NCI-H526 (cell line): ENCODE data around the gene EIF5AL1.
"Not testable (repeated sequence)": the region's sequence is repeated elsewhere in the genome, so short reads cannot be mapped to it uniquely, and the experiment has no call there.

Experiments used
- DNase-seq, 2 experiments: peaks; one replicate each; lab custom pipeline; 2025; lab: John Stamatoyannopoulos, UW

EIF5AL1 gene

DNA sequence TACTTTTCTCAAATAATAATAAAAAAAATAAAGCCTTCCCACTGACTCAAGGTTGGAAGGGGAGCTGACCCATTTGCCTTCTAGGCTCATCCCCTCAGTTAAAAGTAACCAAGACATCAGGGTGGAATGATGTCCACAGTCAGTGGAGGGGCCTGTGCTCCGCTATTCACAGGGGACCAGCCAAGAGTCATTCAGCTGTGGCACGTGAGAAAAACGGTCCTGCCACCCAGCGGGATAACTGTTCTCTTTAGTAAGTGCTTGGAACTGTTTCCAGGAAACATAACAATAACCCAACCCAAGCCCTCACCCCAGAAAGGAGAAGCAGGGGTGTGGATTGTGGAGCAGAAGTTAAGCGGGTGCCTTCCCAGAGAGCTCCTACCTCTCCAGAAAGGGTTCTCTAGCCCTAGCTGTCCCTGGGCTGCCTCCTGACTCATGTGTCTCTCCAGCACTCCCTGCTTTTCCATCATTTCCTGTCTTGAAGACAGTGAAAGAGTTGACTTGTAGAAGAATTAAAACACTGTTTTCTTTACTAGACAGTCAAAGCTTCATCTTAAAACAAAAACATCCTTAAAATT, 2.3 kb upstream of the EIF5AL1 start:
- not testable (repeated sequence) for DNase-seq

DNA sequence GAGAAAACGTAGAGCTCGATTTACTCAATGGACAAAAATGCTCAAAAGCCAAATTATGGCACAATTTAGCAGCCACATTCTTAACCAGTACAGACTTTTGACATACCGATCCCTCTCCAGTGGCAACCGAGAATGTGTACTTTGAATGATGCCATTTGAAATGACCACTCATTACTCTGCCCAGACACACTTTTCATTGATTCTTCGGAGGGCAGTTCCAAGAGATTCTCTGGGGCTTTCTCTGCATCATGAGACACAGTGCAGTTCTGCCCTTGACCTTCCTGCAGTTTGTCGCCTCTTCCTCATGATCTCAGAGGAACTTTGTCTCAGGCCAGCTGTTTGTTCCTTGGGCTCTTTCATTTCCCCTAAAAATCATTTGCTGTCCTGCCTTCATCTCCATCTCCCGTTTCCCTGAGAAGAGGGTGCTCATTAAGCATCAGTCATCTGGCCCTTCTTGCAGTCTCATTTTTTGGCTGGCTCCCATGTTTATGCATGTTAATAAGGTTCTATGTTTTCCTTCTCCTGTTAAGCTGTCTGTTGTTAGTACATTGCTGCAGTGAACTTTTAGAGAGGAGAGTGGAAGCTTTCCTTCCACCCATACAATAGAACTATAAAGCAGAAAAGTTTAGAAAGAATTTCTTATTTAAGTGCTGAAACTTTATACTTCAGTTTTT, 4.3 kb downstream of the EIF5AL1 start:
- DNase-seq = not testable (repeated sequence)

DNA sequence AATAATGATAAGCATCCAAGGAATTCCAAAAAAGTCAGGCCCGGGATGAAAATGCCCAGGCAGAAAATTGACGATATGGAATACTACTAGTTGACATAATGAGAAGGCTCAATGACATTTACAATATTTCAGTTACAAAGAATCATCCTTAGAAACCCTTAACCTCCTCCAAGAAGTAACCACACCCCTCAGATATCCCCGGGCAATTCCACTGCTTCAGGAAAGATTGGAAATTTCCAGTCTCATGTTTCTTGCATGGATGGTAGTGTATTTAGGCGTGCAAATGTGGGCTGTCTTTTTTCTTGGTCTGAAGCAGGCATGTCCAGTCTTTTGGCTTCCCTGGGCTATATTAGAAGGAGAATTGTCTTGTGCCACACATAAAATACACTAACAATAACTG, 5.2 kb downstream of the EIF5AL1 start:
- not testable (repeated sequence) for DNase-seq

DNA sequence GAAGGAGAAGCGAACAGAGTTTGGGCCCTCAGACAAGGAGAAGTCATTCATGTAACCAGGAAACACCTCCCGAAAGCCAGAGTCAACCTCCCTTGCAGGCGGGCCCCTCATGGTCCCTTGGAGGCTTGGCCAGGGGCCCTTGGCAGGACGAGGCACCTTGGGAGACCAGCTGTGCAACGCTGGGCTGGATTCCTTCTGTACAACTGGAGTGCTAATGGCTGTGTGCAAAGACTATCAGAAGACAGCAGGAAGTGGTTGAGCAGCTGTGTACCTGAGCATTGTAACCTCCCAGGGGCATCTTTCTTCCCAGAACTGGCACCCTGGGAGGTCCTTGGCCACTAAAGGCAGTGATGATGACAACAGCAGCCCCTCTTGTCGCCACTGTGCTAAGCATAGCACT, 9.4 kb downstream of the EIF5AL1 start:
- not testable (repeated sequence) for DNase-seq

DNA sequence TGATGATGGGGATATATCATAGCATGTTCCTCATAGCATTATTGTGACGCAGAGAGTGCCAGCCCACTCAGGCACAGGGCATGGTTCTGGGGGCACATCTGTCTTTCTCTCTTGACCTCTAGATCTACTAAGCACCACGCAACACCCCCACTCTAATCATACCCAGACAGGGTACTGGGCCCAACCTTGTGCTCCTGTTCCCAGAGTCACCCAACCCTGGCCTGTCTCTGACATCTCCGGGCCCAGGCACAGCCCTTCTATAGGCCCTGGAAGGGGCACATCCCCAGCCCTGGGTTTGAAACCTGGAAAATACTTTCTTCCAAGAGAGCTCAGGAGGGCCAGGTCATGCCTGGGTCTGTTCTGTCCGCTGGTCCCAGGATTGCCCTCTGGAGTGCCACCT, 10.1 kb downstream of the EIF5AL1 start:
- not testable (repeated sequence) for DNase-seq

DNA sequence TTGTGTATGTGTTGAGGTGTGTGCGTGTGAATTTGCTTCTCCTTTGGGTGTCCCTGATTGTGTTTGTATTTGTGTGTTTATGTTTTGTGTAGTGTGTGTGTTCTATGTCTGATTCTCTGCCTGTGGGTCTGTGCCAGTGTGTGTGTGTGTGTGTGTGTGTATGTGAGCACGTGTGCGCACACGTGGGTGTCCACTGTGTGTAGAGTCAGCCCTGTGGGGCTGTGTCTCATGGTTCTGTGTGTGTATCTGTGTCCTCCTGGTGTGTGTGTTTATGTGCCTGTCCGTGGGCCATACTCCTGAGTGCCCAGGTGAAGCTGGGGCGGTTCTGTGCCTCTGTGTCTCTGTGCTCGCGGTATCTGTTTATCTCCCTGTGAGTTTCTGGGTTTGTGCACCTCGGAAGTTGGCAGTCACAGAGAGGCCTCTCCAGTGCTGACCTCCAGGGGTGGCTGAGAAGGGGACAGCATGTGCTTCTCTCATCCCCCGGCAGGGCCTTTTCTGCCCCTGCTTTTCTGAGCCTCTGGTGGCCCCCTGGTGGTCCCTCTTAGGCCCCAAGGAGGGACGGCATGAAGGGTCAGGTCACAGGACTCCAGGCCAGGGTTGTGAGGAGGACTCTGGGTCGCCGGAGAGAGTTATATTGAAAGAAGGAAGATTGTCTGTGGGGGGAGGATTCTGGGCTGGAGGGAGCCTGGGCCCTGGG, 11.0 kb downstream of the EIF5AL1 start:
- DNase-seq = not testable (repeated sequence)

DNA sequence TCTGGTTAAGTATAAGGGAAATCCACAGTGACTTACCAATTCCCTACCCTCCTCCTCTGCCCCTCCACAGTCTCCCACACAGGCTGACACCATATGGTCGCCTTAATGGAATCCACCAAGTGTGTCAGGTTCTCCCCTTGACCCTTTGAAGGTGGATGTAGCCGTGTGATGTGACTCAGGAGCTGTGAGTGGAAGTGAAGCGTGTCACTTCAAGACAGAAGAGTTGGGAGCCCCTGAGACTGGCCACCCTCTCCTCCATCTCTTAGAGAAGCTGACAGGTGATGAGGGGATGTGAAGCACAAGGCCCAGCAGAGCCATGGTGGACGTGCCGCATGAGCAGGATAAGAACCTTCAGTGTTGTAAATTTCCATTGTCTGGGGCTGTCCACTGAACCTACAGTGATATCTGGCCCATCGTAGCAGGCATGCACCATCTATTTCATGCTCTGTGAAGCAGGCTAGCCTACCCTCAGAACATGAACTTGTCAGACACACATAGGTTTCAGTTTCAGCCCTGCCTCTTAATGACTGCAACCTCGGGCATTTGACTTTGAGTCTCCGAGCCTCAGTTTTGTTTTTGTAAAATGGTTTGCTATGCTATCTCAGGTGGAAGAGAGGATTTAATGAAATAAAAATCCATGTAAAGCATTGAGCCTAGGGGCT, 12.8 kb downstream of the EIF5AL1 start:
- not testable (repeated sequence) for DNase-seq

DNA sequence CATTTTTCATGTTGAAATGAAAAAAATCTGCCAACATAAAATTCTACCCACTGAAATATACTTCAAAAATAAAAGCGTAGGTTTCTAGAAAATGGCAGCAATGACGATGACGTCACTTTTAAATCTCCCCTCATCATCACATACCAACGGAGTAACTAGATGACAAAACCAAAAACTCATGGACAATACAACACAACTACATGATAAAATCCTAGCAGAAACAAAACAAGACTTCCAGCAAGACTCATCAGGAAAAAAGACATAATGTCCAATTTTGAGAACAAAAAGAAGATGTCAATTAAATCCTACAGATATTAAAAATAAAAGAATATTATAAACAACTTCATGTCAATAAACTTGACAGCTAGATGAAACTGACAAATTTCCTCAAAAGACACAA, 15.9 kb downstream of the EIF5AL1 start:
- DNase-seq = not testable (repeated sequence)

DNA sequence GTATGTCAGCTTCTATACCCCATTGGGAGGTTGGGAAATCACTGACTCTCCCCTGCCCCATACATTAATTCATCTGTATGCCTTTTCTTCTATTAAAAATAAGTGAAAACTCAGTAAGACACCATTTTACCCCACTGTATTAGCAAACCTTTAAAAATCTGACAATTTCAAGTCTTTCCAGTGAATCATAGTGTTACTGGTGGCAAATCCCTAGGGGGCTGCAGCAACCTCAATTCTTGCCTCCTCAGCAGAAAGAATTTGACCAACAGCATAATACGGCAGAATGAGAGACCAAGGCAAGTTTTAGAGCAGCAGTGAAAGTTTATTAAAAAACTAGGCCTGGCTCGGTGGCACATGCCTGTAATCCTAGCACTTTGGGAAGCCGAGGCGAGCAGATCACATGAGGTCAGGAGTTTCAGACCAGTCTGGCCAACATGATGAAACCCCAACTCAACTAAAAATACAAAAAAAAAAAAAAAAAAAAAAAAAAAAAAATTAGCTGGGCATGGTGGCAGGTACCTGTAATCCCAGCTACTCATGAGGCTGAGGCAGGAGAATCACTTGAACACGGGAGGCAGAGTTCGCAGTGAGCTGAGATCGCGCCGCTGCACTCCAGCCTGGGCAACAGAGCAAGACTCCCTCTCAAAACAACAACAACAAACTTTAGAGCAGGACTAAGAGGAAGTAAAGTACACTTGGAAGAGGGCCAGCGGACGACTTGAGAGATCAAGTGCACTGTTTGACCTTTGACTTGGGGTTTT, 21.0 kb downstream of the EIF5AL1 start:
- not testable (repeated sequence) for DNase-seq

DNA sequence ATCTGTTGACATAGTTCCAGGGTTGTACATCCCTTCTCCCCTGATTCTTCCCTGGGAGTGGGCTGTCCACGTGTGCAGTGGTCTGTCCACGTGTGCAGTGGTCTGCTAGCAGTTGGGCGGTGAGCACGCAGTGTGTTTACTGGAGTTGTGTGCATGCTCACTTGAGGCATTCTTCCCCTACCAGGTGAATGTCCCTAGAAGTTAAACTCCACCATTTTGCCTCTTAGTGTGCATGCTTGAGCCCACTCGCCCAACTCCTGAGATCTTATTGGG, 21.5 kb downstream of the EIF5AL1 start:
- DNase-seq = not testable (repeated sequence)

DNA sequence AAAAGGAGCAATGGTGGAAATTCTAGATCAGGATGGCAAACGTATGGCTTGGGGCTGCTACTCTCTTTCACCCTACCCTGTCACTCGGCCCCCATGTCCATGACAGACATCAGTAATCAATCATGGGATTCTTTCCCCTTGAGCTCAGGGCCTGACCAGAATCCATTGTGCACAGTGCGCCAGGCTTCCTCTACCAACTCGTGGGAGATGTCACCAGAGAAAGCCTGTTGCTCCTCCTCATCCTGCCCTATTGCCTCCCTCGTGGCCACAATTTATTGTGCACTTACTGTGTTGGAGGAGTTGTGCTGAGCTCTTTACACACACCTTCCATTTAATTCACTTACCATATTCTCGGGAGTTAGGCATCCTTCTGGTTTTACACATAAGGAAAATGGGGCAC, 26.0 kb downstream of the EIF5AL1 start:
- not testable (repeated sequence) for DNase-seq

DNA sequence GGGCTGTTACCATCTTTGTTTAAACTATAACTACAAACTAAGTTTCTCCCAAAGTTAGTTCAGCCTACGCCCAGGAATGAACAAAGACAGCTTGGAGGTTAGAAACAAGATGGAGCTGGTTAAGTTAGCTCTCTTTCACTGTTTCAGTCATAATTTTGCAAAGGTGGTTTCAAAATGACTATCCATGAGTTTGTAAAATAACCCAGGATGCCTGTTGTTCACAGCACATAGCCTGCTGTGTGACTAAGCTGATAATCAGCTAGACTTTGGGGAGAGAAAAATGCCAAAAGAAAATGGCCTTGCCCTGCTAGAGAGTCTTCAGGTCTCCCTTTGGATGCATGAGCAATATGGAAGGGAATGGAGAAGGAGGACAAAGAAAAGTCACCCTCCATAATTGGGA, 28.6 kb downstream of the EIF5AL1 start:
- not testable (repeated sequence) for DNase-seq

DNA sequence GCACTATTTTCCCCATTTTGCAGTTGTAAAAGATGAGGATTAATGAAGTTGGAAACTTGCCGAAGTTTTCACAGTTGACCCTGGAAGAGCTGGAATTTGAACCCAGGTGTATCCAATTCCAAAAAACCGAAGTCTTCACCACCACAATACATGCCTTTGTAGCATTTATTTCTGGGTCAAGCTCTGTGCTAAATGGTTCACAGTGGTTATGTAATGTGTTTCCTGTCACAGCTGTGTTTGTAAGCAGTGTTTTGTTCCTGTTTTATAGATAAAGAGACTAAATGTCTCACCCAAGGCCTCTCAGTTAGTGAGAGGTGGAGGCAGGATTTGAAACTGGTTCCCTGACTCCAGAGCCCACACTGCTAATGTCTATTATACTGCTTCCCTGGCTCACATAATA, 30.3 kb downstream of the EIF5AL1 start:
- no peak for DNase-seq

DNA sequence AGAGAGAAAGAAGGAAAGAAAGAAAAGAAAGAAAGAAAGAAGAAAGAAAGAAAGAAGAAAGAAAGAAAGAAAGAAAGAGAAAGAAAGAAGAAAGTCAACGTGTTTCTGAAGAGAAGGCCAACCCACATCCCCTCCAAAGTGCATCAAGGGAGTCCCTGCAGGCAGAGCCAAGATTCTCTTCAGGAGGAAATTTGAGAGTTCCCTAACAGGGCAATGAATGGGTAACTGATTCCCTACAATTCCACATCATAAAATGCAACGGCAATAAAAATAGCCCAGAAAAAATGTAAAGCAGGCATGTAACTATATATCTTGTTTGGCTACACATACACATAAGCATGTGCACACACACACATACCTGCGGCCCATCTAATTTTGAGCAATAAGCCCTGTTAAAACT, 32.1 kb downstream of the EIF5AL1 start:
- peak; percentile 64 to 78 for DNase-seq

DNA sequence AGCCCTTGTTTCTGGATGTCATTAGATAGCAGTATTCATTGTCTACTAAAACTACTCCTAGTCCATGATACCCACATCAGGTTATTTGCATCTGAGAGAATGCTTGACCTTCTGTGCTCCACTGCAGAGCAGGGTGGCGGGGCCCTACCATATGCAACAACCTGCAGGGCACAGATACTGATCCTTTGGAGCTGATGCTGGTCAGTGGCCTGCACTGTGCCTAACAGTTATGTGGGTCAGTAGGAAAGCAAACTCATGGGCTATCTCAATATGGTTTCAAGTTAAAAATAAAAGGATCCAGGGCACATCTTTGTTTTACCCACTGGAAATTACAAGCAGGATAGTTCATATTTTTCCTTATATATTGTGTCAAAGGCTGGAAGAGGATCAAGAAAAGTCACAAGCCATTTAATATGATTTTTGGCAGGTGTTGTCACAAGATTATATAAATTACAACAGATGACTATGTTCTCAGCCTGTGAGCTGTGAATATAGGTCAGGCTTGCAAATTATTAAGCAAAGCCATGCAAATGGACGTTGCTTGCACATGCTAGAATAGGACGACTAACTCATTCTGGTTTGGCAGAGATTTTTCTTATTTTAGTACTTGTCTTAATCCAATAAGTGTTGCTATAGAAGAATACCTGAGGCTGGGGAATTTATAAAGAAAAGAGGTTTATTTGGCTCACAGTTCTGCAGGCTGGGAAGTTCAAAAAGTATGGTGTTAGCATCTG, 32.8 kb downstream of the EIF5AL1 start:
- peak; percentile 64 to 65 for DNase-seq

DNA sequence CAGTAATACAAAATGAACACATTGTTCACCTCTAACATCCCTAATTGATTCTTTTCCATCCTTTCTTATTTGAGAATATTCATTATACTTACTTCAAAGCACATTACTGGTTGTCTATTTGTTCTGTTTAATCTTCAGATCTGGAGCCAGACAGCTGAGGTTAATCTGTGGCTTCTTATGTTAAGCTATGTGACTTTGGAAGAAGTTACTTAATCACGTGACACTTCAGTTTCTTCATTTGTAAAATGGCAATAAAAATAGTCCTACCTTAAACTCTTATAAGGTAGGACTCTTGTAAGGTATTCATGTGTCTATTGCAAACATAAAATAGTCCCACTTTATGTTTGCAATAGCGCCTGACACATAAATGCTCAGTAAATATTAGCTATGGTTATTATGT, 34.8 kb downstream of the EIF5AL1 start:
- not testable (repeated sequence) for DNase-seq

DNA sequence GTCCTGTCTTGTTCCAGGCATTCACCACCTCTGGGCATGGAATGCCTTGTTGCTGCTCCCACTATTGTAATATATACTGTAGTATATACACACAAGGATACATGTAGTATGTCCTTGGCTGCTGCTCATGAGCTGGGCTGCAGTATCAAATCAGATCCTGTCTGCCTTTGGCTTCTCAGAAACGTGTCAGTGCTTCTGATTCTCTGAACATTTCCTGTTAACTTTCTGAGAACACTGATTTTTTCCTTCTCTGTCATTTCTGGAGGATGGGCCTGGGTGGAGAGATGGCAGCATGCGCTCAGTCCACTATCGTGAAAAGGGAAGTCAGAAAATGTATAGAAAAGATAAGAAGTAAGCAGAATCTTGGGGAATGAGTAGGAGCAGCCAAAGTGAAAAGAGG, 35.6 kb downstream of the EIF5AL1 start:
- no peak for DNase-seq

DNA sequence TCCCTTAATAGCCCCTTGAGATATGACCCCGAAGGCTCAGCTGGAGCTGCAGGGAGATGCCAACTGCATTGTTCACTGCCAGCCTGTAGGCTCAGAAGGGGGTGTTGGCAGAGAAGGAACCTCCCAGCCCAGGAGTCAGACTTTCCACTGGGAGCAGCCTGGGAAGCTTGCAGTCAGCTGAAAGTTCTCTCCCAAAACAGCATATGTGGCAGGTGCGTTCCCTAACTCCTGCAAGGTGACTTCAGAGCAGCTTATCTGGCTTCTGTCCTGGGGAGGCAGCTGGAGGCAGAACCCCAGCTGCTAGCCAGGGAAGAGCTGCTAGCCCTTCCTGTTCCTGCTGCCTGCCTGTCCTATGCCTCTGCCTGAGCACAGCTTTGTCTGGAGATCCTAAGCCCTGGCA, 39.8 kb downstream of the EIF5AL1 start:
- DNase-seq = no peak

DNA sequence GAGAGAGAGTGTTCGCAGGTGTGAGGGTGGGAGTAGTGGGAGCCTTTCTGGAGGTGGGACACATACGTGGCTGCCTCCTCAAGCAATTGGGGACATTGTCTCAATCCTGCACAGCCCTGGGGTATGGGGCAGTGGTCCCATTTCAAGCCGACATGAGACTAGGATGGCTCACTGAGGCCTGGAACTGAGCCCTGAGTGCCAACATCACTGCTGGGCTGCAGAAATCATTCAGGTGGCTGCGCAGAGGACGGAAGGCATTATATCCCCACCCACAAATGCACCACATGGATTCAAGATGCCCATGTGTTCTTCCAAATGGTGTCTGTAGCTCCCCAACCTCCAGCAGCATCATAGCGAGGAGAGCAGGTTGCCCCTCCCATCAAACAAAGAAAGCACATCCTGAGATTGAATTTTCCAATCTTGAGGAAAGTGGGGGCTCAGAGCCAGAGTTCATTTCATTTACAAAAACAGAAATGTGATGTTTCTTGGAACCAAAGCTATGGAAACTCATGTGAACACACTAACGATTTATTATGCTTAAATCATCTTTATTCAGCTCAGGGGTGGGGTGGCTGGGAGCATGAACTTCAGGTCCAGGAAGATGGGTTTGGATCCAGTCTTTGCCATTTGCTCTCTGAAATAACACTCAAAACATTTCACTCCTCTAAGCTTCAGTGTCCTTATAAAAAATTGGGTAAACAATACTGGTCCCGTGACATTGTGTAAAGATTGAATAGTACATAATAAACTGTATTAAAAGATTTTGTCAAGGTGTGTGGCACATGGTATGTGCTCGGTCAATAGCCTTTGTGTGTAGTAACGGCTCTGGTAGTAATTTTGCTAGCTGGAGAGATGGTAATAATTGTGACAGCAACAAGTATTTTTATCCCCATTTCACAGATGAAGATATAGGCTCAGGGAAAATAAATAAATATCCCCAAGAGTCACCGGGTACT, 43.3 kb downstream of the EIF5AL1 start:
- no peak for DNase-seq

DNA sequence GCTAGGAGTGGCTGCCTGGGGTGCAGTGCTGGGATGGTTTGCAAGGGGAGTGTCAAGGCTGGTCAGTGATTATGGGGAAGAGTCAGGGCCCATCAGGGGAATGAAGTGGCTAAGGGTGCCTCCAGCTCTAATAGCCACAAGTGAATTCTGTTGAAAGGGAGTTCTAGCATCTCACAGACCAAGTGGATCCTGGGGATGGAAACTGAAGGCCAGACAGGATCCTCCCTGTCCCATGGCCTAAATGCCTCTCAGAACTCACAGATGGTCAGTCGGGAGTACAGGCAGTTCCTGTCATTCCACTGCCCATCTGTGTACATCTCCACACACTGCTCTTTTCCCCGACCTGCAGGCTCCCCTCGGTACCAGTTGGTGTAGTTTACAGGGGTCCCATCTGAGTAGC, 44.6 kb downstream of the EIF5AL1 start:
- DNase-seq = not testable (repeated sequence)
